Hindlimb muscle (tissue), 1 donor: ENCODE results near the gene TMEM53. TPM values are rescaled to one million over a fixed set of nuclear protein-coding genes. Genes with fewer than 3 reads are reported as not detected.
"Not testable (repeated sequence)": the region's sequence is repeated elsewhere in the genome, so short reads cannot be mapped to it uniquely, and the experiment has no call there.

Experiments
- DNase-seq: peaks from one replicate; pipeline ENCODE4 v3.0.0-alpha.2; 2013
- polyA plus RNA-seq: library from polyadenylated mRNA; unstranded; fragments of 120-200 nt; gene quantifications from one replicate; pipeline ENCODE4 v1.2.1, GENCODE V29; 2013; ENCODE audit not compliant: insufficient read length

Gene TMEM53
- 8.7 TPM for polyA plus RNA-seq

DNA sequence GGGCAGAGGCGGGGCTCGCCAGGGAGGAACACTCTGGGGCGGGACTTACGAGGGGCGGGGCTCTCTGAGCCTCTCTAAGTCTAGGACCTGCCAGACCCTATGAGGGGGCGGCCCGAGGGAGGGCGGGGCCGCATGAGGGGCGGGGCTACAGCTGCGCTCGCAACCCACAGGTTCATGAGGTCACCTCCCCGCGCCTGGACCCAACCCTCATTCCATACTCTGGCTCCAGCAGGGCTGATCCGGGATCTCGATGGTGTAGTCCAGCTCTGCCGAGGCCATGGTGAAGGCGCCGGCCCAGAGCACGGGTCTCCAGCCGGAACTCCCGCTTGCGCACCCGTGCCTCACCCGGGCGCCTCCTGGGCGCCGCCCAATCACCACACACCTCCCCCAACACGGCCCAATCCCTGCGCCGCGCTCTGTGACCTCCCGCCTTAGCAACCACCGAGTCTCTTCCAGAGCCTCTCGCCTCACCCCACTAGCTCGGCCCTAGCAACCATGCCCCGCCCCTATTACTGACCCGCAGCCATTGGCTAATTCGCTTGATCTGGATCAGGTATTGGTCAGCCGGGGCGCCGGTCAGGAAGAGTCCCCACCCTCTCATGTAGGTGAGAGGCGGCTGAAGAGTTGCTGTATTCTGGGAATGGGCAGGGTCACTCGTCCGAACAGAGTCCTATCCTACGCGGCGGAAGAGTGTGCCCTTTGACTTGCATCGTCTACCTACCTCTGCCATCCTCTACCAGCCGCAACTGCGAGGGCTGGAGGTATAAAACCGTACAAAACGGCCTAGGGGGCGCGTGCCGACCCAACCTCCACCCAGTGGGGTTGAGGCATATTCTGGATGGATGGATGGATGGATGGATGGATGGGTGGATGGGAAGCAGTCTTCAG is at the start of gene TMEM53, which contains the start of gene ARMH1:
TMEM53 (minus strand) TSS at position 369 of the 888 bp plus-strand sequence; CDS start at position 279, 90 bp downstream.
ARMH1 (plus strand) TSS at position 602 of the 888 bp plus-strand sequence. CDS start 14,984 bp downstream, outside the sequence.
- peak; percentile 97 for DNase-seq

DNA sequence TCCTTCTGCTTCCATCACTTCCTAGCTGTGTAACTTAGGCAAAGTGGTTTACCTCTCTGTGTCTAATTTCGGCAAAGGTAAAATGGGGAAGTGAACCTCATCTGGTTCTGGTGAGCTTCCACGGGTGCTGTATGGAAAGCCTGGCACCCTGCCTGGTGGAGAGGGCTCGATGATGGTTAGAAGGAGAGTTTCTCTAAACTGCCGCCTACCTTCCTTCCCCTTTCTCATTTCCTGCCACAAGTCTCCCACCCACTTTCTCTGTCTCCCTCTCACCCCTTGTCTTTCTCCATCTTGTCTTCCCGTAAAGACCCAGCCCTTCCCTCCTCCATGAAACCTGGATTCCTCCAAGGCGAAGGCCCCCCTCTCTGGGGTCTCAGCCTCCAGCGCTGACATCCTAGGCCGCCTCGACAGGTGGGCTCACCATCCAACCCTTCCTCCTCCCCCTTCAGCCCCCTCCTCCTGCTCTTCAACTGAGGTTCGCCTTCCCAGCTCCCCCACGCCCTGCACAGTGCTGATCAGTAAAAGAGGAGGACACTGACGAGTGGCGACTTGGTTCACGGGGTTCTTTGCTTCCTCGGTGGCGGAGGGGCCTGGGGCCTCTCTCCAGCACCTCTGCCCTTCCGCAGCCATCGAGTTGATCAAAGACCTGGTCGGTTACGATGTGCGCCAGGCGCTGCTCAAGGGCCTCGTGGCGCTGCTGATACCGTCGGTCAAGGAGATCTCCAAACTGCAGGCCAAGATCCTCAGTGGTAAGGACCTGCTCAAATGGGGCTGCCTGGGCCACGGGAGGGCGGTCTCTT is 49.4 kb upstream of the TMEM53 start:
- no peak for DNase-seq

DNA sequence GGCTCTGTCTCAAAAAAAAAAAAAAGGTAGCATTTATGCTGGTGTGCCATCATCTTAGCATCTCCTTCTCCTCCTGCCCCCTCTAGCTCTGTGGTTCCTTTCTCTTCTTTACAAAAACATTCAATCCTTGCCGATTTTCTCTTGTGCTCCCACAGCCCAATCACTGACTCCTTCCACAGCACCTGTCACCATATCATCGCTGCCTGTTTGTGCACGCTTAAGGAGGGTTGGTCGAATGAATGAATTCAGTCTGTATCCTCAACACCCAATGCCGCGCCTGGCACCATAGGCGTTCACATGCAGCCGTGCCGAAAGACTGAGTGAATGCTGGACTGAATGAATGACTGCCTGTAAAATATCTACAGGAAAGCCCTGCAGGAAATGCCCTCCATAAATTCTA is 48.8 kb upstream of the TMEM53 start:
- no peak for DNase-seq

DNA sequence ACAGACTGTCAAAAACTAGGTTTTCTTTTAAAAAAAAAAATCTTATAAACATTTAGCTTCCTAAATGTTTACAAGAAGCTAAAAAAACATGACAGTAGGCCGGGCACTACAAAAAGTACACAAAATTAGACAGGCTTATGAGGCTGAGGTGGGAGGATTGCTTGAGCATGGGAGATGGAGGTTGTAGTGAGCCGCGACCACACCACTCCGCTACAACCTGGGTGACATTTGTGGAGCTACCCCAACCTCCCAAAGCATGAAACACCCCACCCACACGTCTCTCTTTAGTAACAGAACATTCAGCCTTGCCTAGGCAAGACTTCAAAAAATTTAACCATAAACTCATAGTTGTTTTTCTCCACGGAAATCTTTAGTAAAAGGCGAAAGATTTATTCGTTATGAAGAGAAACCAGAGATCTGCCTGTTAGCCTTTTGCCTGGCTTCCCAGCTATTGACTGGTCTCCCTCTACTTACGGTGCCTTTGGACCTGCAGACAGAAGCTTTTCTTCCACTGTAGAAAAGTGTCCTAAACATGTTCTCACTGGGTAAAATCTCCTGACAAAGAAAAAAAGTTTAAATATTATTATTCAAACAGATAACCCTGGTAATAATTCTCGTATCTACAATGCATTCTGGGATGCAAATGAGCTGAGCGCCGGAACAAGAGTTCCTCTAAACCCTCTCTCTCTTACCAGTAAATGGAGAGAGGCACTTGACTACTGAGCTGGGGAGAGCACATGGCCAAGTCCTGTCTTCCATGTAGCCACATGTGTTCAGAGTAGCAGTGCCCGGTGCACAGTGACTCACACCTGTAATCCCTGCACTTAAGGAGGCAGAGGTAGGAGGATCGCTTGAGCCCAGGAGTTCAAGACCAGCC is 47.4 kb upstream of the TMEM53 start:
- peak; percentile 34 for DNase-seq

DNA sequence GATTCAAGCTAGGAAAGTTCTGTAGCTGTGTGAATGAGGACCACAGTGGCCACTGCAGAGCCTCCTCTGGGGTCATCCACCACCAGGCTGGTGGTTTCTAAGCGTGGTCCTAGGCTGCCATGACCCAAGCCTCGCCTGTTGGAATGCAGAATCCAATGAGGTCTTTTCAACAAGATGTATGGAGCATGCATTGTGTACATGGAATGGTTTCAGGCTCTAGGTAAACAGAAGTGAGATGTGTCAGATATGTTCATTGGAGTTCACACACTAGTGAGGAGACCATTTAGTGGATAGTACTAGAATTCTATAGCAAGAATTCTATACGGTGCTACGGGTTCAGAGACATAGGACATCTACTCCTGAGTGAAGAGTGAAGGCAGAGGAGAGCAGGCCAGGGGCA is 46.0 kb upstream of the TMEM53 start:
- no peak for DNase-seq

DNA sequence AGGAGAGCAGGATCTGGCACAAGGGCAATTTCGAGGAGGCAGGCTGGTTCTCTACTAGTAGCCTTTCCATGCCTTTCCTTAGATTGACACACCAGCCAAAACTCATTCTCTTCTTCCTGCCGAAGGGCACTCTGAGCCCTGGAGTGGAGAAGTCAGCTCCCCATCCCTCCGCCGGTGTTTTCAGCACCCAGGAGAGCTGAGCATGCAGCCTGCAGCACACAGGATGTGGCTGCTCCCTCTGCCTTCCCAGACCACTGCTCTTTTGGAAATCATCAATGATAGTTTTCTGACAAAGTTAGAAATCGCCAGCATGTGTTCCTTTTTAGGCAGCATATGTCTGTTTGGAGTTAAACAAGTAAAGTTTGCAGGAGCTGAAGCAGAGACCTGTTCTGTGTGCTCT is 45.0 kb upstream of the TMEM53 start:
- no peak for DNase-seq

DNA sequence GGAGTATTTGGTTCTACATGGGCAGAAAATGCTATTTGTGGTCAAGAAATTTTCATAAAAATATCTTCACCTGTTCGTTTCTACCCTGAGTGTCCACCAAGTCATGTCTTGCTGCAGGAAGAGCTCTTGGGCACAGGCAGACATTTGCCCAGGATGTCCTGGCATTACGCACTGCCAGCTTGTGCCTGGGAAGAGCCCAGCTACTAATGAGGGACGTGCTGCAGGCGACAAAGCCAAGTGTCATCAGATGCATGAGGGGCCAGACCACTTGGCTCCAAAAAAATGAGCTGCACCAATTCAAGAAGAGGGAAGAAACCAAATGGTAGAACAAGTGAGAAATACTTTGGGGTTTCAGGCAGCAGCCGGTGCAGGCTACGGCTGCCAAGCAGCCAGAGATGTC is 43.8 kb upstream of the TMEM53 start:
- no peak for DNase-seq

DNA sequence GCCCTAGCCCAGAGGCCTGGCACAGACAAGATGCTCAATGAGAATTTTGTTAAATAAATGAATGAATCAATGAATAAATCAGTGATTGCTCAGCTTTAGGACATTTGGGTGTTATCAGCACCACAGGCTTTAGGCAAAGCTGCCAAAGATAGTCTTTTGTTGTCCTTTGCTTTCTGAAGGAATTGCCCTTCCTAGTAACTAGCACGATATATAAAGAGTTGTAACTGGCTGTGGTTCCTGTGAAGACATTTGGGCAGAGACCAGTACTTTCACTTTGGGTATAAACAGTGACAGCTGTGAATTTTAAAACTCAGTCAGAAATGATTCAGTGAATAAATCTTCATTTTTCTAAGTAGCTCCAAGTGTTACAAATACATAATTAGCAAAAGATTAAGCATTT is 43.4 kb upstream of the TMEM53 start:
- DNase-seq: no peak

DNA sequence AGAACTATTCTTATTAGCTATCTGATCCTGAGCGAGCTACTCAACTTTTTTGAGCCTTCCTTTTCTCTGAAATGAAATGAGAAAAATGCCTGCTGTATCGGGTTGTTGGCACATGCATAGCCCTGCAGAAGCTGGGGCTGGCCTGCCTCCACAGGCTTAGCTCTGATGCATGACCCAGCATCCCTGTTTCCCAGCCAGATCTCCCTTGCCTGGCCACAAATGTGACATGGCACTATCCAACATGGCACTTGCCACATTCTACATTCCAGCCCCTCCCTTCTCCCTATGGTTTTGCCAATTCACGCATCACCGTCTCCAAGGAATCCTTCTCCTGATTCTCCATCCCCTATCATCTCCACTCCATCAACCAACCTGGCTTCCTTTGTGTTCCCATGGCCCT is 42.9 kb upstream of the TMEM53 start:
- no peak for DNase-seq

DNA sequence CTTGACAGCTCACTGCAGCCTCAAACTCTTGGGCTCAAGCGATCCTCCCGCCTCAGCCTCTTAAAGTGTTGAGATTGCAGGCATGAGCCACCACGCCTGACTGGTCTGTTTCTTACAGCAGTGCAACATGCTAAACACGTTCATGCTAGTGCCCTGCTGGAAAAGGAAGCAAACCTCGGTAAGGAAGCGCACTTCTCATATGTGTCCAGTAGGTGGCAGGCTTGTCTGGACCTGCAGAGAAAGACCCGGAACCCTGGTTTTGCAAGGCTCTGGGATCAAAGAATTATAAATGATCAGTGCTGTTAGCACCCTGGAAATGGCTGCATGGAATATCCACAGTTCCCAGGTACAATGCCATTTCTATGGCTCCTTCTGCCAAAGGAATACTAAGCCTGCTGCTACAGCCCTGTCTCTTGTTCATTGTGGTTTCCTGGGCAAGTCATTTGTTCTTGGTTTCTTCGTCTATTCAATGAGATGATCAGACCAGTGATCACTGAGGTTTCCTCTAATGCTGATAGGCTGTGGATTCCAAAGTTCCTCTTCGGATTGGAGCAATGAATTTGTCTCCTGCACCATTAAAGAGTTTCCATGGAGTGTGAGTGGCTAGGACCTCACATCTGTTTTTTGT is 40.8 kb upstream of the TMEM53 start:
- DNase-seq: peak; percentile 59

DNA sequence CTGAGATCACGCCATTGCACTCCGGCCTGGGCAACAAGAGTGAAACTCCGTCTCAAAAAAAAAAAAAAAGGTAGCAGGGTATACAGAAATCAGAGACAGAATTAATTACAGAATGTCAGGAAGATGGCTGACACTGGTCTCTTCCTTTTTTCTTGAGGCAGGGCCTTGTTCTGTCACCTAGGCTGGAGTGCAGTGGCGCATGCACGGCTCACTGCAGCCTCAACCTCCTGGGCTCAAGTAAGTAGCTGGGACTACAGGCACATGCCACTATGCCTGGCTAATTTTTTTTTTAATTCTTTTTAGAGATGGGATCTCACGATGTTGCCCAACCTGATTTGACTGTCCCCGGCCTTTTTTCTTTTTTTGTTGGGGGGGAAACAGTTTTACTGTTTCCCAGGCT is 40.3 kb upstream of the TMEM53 start:
- no peak for DNase-seq

DNA sequence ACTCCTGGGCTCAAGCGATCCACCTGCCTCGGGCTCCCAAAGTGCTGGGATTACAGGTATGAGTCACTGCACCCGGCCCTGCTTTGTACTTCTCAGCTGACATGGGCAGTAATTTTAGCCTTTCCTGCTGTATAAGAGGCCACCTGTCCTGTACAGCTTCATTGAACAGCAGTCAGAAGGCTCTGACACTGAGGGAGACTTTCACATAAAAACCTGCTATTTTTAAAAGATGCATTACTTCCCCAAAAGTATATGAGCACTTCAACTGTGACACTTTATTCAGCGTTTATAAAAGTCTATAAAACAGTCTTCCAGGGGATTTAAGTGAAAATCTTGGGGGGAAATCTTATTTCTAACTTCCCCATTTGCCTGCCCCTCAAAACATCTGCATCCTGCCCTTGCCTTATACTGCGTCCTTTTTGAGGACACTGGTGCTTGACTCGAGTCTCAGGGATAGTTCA is 39.1 kb upstream of the TMEM53 start:
- no peak for DNase-seq

DNA sequence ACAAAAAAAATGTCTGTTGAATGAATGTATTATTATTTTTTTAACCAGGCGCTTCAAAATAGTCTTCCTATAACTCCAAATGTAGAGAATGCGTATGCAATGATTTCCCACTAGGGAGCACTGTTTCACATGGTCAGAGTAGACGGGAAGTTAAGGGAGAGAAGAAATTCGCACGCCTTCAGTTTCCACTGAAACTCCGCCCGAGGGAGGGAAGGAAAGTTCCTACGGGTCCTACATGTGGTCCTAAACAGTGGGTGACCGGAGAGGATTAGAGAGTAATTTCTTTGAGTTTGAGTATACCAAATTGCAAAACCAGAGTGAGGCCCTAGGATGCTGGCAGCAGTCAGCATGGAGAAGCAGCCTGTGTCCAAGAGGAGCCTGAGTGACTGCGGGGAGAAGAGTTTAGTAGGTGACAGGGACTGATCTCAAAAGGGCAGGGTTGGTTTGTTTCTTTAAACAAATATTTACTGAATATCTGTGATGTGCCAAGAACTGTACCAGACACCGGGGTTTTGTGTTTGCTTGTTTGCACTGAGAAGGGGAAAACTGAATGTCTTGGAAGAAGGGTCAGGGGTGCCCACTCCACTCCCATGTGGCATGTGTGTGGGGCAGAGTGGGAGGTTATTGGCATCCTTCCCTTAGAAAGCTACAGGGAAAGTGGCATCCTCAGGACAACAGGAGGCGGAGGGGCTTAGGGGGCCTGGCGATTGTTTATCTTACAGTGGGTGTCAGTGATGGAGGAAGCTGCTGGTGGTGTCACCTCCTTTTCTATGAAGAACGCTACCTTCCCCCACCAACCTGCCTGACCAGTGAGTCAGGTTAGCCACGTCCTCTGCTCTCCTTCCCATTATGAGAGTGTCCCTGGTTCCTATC is 33.9 kb upstream of the TMEM53 start:
- DNase-seq: peak; percentile 42

DNA sequence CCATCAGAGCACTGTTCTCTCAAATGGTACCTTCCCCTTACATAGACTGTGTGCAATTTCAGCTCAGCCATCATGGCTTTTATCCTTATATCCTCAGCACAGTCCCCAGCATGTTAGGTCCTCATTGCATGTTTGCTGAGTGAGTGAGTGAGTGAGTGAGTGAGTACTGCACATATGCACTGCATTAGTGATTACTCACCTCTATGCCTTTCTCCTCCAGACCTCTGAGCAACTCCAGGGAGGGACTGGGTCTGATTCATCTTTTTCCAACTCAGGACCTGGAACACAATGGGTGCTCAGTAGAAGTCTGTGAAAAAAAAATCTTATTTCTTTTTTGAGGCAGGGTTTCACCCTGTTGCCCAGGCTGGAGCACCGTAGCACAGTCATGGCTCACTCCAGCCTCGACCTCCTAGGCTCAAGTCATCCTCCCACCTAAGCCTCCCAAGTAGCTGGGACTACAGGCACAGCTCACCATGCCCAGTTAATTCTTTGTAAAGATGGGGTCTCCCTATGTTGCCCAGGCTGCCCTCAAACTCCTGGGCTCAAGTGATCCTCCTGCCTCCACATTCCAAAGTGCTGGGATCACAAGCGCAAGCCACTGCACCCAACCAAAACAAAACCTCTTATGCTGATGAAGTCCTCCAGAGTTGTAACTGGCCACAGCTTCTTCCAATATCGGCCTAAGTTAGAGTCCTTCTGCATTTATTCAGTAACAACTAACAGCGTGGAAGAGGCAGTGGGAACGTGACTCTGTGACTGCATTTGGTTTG is 33.0 kb upstream of the TMEM53 start:
- DNase-seq: no peak

DNA sequence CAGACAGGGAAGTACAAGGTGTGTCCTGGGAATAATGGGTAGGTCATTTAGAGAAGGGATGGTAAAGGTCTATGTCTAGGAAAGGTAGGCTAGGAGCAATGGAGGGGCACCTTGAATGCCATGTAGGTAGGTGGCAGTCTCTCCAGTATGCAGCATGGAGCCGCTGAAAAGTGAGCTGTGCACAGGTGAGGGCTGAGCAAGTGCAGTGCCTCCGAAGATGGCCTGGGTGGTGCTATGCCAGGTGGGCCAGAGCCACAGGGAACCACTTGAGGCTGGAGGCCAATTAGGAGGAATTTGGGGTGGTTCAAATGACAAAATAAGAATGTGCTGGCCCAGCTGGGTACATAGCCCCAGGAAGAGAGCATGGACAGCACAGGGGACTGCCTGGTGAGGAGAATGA is 31.7 kb upstream of the TMEM53 start:
- DNase-seq: no peak

DNA sequence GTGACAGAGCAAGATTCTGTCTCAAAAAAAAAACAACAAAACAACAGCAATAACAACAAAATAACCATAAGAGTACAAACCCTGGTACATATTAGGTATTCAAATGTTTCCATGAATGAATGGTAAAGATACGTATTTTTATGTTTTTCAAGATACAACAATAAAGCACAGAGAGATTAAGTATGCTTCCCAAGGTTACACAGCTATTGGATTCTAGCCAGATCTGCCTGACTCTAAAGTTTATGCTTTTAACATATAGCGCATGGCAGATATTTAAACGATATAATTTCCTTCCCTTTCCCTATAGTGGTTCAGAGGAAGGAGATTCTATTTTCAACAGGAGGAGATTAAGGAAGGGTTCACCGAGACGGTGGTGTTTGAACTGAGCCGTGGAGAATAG is 31.2 kb upstream of the TMEM53 start:
- DNase-seq: no peak

DNA sequence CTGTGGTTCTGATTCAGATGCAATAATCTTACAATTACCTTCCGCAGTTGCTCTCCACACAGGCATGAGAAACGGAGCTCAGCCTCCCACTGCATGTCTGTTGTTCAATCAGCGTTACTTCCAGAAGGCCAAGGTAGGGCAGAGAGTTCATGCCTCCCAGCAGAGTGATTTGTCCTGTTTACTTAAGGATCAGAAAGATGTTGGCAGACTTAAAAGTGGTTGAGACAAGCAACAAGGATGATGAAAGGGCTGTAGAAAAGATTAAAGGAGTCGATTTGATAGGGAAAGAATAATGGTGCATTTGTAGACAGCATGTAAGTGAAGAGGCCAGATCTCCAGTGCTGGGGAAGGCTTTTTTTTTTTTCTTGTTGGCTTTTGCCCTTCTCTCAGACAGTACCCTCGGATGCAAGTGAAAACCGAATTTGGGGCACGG is 26.9 kb upstream of the TMEM53 start:
- DNase-seq: no peak

DNA sequence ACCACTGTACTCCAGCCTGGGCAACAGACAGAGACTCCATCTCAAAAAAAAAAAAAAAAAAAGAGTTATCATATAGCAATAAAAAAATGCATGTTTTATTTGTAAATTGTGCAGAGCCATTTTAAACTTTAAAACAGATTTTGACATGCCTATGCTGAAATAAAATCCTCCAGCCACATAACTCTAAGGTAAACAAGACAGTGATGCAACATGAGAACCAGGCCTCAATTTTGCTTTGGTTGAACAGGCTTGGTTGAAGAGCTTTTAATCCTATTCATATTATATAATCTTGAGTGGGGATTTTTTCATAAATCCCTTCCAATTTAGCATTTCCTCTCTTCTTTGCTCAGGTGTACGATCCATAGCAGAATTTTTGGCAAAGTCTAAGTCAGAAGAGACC is 26.3 kb upstream of the TMEM53 start:
- no peak for DNase-seq

DNA sequence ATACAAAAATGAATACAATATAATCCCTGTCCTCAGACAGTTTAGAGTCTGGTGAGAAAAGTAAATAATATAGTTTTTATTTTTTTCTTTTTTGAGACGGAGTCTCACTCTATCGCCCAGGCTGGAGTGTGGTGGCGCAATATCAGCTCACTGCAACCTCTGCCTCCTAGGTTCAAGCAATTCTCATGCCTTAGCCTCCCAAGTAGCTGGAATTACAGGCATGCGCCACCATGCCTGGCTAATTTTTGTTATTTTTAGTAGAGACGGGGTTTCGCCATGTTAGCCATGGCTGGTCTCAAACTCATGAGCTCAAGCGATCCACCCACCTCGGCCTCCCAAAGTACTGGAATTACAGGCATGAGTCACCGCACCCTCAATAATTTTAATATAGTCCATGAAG is 25.1 kb upstream of the TMEM53 start:
- not testable (repeated sequence) for DNase-seq

DNA sequence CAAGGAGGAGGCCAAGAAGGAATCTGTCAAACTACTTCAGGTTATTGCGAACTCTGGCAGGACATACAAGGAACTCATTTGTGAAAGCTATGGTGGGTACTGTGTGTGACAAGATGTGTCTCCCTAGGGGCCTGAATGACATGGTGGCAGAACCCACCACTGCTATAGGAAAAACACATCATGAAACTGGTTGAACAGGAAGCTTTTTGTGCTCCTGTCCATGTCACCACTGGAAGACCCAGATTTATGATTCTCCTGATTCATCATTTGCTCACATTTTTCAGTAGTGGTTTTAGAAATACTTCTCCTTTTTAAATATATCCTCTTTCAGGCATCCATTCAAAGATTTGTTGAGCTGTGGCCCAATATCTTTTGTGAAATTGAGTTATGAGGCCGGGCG is 23.9 kb upstream of the TMEM53 start:
- no peak for DNase-seq
